Liver (tissue), 9 donors: ENCODE results near the gene RBMS3. TPM values are rescaled to one million over a fixed set of nuclear protein-coding genes. Genes with fewer than 3 reads are reported as not detected.

ENCODE experiments used
- DNase-seq: peaks from one replicate; pipeline ENCODE4 v3.0.0-alpha.2; 2017; ENCODE audit warnings: low spot score
- H3K27ac ChIP-seq, 2 donors: one replicate each; pipeline ENCODE4 v1.7.0; 2013; ENCODE audit warnings: inconsistent platforms in 2 of 2, low read length in 2 of 2, control low read depth in 1 of 2, low read depth in 1 of 2, mild to moderate bottlenecking in 1 of 2
- H3K27me3 ChIP-seq, 4 donors: one replicate each; pipeline versions ENCODE4 v1.6.1 to v1.7.0; 2013; ENCODE audit warnings: low read length in 3 of 4, inconsistent platforms in 1 of 4, mild to moderate bottlenecking in 1 of 4, moderate library complexity in 1 of 4; ENCODE audit not compliant: control insufficient read depth in 4 of 4, insufficient read depth in 4 of 4
- H3K36me3 ChIP-seq, 4 donors: one replicate each; pipeline versions ENCODE4 v1.6.1 to v1.7.0; 2013; ENCODE audit warnings: low read length in 3 of 4, mild to moderate bottlenecking in 3 of 4, low read depth in 1 of 4, moderate library complexity in 1 of 4; ENCODE audit not compliant: control insufficient read depth in 4 of 4, insufficient read depth in 3 of 4
- H3K4me1 ChIP-seq, 4 donors: one replicate each; pipeline versions ENCODE4 v1.6.1 to v1.7.0; 2013; ENCODE audit warnings: low read length in 3 of 4, mild to moderate bottlenecking in 3 of 4, moderate library complexity in 1 of 4; ENCODE audit not compliant: control insufficient read depth in 4 of 4, insufficient read depth in 4 of 4
- H3K4me3 ChIP-seq, 3 donors: one replicate each; pipeline versions ENCODE4 v1.6.1 to v1.7.0; 2013; ENCODE audit warnings: low read length in 3 of 3, control low read depth in 1 of 3, low read depth in 1 of 3, mild to moderate bottlenecking in 1 of 3
- H3K9ac ChIP-seq, 2 donors: one replicate each; pipeline ENCODE4 v1.7.0; 2013; ENCODE audit warnings: low read length in 2 of 2, mild to moderate bottlenecking in 2 of 2, moderate library complexity in 2 of 2, control low read depth in 1 of 2, low read depth in 1 of 2
- H3K9me3 ChIP-seq, 4 donors: one replicate each; pipeline versions ENCODE4 v1.6.1 to v1.7.0; 2013; ENCODE audit warnings: low read length in 3 of 4; ENCODE audit not compliant: control insufficient read depth in 4 of 4
- EGR1 ChIP-seq, 2 donors: IDR thresholded peaks; 2 replicates each; pipeline ENCODE4 v1.6.1; 2016 to 2018; ENCODE audit warnings: antibody characterized with exemption in 2 of 2, low read depth in 2 of 2
- FOXA1 ChIP-seq: IDR thresholded peaks from 2 replicates; pipeline ENCODE4 v1.6.1; 2016; ENCODE audit warnings: antibody characterized with exemption
- GABPA ChIP-seq, 2 donors: IDR thresholded peaks in 1 of 2; conservative IDR thresholded peaks in 1 of 2; 2 replicates each; pipeline ENCODE4 v1.6.1; 2016; ENCODE audit warnings: antibody characterized with exemption in 2 of 2, mild to moderate bottlenecking in 1 of 2, moderate library complexity in 1 of 2
- NR2F2 ChIP-seq: IDR thresholded peaks from 2 replicates; pipeline ENCODE4 v1.6.1; 2016; ENCODE audit warnings: antibody characterized with exemption
- RAD21 ChIP-seq, 2 donors: IDR thresholded peaks; 2 replicates each; pipeline ENCODE4 v1.6.1; 2016; ENCODE audit warnings: antibody characterized with exemption in 2 of 2, mild to moderate bottlenecking in 2 of 2
- RXRA ChIP-seq, 2 donors: IDR thresholded peaks; 2 replicates each; pipeline ENCODE4 v1.6.1; 2017 to 2018; ENCODE audit warnings: antibody characterized with exemption in 2 of 2, mild to moderate bottlenecking in 1 of 2
- SP1 ChIP-seq: IDR thresholded peaks from 2 replicates; pipeline ENCODE4 v1.6.1; 2018; ENCODE audit warnings: antibody characterized with exemption, mild to moderate bottlenecking
- YY1 ChIP-seq: IDR thresholded peaks from 2 replicates; pipeline ENCODE4 v1.6.1; 2016; ENCODE audit warnings: antibody characterized with exemption, mild to moderate bottlenecking
- WGBS: extraction: QIAGEN DNeasy Blood & Tissue Kit; methylation state at CpG from one replicate; pipeline ENCODE4 v1.1.7; 2013; 5-methylcytosine and 5-hydroxymethylcytosine counted together
- polyA plus RNA-seq, 2 donors: library from polyadenylated mRNA; stranded (reverse) in 1 of 2; unstranded in 1 of 2; fragments of 200-250 nt in 1 of 2; fragments of >200 nt in 1 of 2; fragmentation: Nextera tagmentation in 1 of 2; extraction: Ambion mirVana in 1 of 2; gene quantifications; one replicate each; pipeline versions ENCODE4 v1.2.1 to v1.2.3, GENCODE V29; 2013 to 2015
- total RNA-seq, 2 donors: library from RNA; depleted of rRNA; stranded (reverse); fragments of >200 nt; gene quantifications; one replicate each; pipeline ENCODE4 v1.2.3, GENCODE V29; 2014
- TF ChIP-seq, protein P1 (sequence below): IDR thresholded peaks from 2 replicates; pipeline ENCODE4 v1.6.1; 2016; ENCODE audit warnings: antibody characterized with exemption
- TF ChIP-seq, protein P2 (sequence below): IDR thresholded peaks from 2 replicates; pipeline ENCODE4 v1.6.1; 2016; ENCODE audit warnings: antibody characterized with exemption
- TF ChIP-seq, protein P3 (sequence below): IDR thresholded peaks from 2 replicates; pipeline ENCODE4 v1.6.1; 2016; ENCODE audit warnings: antibody characterized with exemption
- TF ChIP-seq, protein P4 (sequence below): IDR thresholded peaks from 2 replicates; pipeline ENCODE4 v1.6.1; 2016; ENCODE audit warnings: antibody characterized with exemption, mild to moderate bottlenecking
- TF ChIP-seq, protein P5 (sequence below): fragments of 150-350 bp; IDR thresholded peaks from 2 replicates; pipeline ENCODE4 v1.5.1; 2017; ENCODE audit warnings: improper control_type of control experiment, low read depth, low read length; ENCODE audit not compliant: missing input control
- donor health status: healthy.
- donor health status: healthy.
- donor health status: healthy.
- donor health status: healthy.
- donor health status: healthy.

RBMS3 gene
- total and polyA plus RNA-seq, 4 donors, result 1.2 to 14.9 (median 9.3) TPM

DNA sequence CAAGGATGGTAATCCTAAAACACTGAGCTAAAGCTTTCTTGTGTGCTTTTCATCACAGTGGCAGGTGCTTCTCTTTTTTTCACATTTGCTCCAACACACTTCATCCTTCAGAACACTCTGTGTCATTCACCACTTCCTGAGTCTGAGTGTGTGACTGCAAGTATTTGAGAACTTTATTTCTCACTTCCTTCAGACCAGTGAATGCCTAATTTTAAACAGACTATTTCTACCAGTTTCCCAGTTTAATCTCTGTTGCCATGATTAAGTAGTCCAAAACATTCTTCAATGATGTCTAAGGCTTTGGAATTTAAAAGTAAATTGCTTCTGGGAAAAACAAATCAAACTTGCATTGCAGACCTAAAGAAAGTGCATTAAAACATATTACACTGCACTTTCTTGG lies 541.2 kb downstream of the RBMS3 start:
- Histone ChIP-seq H3K9ac (no peak overlapping the region), H3K9me3 (no peaks in the 10 kb centered on the region), H3K4me1 (no peaks in the 10 kb centered on the region), H3K36me3 (no peaks in the 10 kb centered on the region), H3K27ac (no peak overlapping the region), H3K4me3 (no peak overlapping the region), H3K27me3 (no peaks in the 10 kb centered on the region)
- no peak for DNase-seq
- TF ChIP-seq RAD21 (IDR thresholded peaks at IDR 0.05), result no peak
- TF ChIP-seq RXRA (IDR thresholded peaks at IDR 0.05), result no peak
- no peak for TF ChIP-seq SP1
- no peak for TF ChIP-seq YY1
- TF ChIP-seq, protein P1, sequence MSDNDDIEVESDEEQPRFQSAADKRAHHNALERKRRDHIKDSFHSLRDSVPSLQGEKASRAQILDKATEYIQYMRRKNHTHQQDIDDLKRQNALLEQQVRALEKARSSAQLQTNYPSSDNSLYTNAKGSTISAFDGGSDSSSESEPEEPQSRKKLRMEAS, result no peak
- no peak for TF ChIP-seq NR2F2
- TF ChIP-seq, protein P2, sequence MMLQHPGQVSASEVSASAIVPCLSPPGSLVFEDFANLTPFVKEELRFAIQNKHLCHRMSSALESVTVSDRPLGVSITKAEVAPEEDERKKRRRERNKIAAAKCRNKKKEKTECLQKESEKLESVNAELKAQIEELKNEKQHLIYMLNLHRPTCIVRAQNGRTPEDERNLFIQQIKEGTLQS, result no peak
- no peak for TF ChIP-seq FOXA1
- TF ChIP-seq, protein P3, sequence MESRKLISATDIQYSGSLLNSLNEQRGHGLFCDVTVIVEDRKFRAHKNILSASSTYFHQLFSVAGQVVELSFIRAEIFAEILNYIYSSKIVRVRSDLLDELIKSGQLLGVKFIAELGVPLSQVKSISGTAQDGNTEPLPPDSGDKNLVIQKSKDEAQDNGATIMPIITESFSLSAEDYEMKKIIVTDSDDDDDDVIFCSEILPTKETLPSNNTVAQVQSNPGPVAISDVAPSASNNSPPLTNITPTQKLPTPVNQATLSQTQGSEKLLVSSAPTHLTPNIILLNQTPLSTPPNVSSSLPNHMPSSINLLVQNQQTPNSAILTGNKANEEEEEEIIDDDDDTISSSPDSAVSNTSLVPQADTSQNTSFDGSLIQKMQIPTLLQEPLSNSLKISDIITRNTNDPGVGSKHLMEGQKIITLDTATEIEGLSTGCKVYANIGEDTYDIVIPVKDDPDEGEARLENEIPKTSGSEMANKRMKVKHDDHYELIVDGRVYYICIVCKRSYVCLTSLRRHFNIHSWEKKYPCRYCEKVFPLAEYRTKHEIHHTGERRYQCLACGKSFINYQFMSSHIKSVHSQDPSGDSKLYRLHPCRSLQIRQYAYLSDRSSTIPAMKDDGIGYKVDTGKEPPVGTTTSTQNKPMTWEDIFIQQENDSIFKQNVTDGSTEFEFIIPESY, result no peak
- TF ChIP-seq, protein P4, sequence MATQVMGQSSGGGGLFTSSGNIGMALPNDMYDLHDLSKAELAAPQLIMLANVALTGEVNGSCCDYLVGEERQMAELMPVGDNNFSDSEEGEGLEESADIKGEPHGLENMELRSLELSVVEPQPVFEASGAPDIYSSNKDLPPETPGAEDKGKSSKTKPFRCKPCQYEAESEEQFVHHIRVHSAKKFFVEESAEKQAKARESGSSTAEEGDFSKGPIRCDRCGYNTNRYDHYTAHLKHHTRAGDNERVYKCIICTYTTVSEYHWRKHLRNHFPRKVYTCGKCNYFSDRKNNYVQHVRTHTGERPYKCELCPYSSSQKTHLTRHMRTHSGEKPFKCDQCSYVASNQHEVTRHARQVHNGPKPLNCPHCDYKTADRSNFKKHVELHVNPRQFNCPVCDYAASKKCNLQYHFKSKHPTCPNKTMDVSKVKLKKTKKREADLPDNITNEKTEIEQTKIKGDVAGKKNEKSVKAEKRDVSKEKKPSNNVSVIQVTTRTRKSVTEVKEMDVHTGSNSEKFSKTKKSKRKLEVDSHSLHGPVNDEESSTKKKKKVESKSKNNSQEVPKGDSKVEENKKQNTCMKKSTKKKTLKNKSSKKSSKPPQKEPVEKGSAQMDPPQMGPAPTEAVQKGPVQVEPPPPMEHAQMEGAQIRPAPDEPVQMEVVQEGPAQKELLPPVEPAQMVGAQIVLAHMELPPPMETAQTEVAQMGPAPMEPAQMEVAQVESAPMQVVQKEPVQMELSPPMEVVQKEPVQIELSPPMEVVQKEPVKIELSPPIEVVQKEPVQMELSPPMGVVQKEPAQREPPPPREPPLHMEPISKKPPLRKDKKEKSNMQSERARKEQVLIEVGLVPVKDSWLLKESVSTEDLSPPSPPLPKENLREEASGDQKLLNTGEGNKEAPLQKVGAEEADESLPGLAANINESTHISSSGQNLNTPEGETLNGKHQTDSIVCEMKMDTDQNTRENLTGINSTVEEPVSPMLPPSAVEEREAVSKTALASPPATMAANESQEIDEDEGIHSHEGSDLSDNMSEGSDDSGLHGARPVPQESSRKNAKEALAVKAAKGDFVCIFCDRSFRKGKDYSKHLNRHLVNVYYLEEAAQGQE, result no peak

DNA sequence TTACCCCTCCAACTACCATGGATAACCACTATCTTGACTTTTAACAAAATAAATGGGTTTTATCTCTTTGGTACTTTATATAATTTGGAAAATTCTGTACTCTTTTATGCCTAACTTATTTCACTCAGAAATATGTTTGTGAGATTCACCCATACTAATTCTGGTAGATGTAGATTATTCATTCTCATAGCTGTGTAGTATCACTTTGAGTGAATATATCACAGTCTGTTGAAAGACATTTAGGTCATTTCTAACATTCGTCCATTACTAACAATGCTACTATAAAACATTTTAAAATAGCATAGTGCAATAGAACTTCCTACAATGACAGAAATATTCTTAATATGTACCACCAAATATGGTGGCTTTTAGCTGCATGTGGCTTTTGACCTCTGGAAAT lies 542.4 kb downstream of the RBMS3 start:
- Histone ChIP-seq H3K4me3 (no peak overlapping the region), H3K27me3 (no peaks in the 10 kb centered on the region), H3K27ac (no peak overlapping the region), H3K9ac (no peak overlapping the region), H3K36me3 (no peaks in the 10 kb centered on the region), H3K9me3 (no peaks in the 10 kb centered on the region), H3K4me1 (no peaks in the 10 kb centered on the region)
- DNase-seq, result no peak
- 73% methylated on average over 1 of the region's 1 CpG for WGBS
- TF ChIP-seq EGR1 (IDR thresholded peaks at IDR 0.05; ENCODE audit: low read depth in 2 of 2) (no peak), RXRA (IDR thresholded peaks at IDR 0.05) (no peak), SP1 (no peak), YY1 (no peak), FOXA1 (no peak), RAD21 (IDR thresholded peaks at IDR 0.05) (no peak), GABPA (IDR thresholded peaks at IDR 0.05 in 1 of 2, conservative IDR thresholded peaks at IDR 0.05 in 1 of 2) (no peak)
- TF ChIP-seq, protein P2, result no peak
- TF ChIP-seq, protein P5, sequence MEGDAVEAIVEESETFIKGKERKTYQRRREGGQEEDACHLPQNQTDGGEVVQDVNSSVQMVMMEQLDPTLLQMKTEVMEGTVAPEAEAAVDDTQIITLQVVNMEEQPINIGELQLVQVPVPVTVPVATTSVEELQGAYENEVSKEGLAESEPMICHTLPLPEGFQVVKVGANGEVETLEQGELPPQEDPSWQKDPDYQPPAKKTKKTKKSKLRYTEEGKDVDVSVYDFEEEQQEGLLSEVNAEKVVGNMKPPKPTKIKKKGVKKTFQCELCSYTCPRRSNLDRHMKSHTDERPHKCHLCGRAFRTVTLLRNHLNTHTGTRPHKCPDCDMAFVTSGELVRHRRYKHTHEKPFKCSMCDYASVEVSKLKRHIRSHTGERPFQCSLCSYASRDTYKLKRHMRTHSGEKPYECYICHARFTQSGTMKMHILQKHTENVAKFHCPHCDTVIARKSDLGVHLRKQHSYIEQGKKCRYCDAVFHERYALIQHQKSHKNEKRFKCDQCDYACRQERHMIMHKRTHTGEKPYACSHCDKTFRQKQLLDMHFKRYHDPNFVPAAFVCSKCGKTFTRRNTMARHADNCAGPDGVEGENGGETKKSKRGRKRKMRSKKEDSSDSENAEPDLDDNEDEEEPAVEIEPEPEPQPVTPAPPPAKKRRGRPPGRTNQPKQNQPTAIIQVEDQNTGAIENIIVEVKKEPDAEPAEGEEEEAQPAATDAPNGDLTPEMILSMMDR, result no peak
- TF ChIP-seq, protein P3, result no peak
